ENCODE results near the gene ACACB.

The ACACB gene

DNA sequence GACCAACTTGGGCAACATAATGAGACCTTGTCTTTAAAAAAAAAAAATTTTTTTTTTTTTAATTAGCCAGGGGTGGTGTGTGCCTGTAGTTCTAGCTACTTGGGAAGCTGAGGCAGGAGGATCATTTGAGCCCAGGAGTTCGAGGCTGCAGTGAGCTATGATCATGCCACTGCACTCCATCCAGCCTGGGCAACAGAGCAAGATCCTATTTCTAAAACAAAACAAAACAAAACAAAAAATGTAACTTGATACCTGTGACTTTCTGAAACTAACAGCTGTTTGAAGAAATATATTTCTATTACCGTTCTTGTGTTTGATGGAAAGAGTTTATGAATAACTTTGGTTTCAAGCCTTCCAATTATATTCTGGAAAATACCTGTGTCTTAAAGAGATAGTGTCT is 1.7 kb upstream of the ACACB start:
- H3K9me3 ChIP-seq (ENCODE audit: insufficient read depth, low read length, severe bottlenecking) = no peaks in the 10 kb centered on the region
- no peaks in the 10 kb centered on the region for H3K27me3 ChIP-seq (ENCODE audit: insufficient read depth, low read length, poor library complexity)
- H3K79me2 ChIP-seq (ENCODE audit: insufficient read depth, low read length) = no peaks in the 10 kb centered on the region
- H3K36me3 ChIP-seq (ENCODE audit: insufficient read depth, low read length) = peaks cover 13% of the 10 kb centered on the region
- peaks cover 11% of the 10 kb centered on the region; the same call in 1 of the 2 replicates for H4K20me1 ChIP-seq (ENCODE audit: insufficient read depth, low read length)
- DNase-seq = no peak
- H3K27ac ChIP-seq (ENCODE audit: low read length) = no peak overlapping the region
- H3K4me1 ChIP-seq (ENCODE audit: insufficient read depth, low read length) = peaks cover 21% of the 10 kb centered on the region
- no peak for ATAC-seq (ENCODE audit: insufficient read depth, low read depth)
- no peak overlapping the region for H3K4me2 ChIP-seq (ENCODE audit: insufficient read depth, low read length)
- H3K9ac ChIP-seq (ENCODE audit: low read depth, low read length) = no peak overlapping the region
- H3K4me3 ChIP-seq (ENCODE audit: low read depth in 1 of 2, low read length in 2 of 2) = no peak overlapping the region
- H2AFZ ChIP-seq (ENCODE audit: low read depth, low read length) = no peak overlapping the region
- TF ChIP-seq, protein P1, sequence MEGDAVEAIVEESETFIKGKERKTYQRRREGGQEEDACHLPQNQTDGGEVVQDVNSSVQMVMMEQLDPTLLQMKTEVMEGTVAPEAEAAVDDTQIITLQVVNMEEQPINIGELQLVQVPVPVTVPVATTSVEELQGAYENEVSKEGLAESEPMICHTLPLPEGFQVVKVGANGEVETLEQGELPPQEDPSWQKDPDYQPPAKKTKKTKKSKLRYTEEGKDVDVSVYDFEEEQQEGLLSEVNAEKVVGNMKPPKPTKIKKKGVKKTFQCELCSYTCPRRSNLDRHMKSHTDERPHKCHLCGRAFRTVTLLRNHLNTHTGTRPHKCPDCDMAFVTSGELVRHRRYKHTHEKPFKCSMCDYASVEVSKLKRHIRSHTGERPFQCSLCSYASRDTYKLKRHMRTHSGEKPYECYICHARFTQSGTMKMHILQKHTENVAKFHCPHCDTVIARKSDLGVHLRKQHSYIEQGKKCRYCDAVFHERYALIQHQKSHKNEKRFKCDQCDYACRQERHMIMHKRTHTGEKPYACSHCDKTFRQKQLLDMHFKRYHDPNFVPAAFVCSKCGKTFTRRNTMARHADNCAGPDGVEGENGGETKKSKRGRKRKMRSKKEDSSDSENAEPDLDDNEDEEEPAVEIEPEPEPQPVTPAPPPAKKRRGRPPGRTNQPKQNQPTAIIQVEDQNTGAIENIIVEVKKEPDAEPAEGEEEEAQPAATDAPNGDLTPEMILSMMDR (IDR thresholded peaks at IDR 0.05; ENCODE audit: borderline replicate concordance, extremely low read depth, low read length, poor library complexity, severe bottlenecking) = no peak
- TF ChIP-seq EZH2 (IDR thresholded peaks at IDR 0.05; ENCODE audit: borderline replicate concordance, low read depth, low read length, severe bottlenecking) = no peak

DNA sequence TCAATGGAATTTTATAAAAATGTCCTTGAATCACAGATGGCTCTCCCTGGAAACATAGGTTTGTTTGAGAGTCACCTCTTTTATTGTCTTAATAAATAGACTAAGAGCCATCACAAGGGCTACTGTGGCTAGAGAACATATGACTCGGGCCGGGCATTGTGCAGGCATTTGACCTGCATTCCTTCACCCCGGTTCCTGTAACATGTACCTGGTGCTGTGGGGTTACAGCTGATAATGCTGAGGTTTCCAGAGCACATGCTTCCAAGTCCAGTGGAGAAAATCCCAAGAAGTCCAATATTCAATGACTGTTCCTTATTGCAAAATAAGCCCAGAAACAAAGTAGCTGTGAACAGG is 1.0 kb upstream of the ACACB start:
- Histone ChIP-seq H3K36me3 (ENCODE audit: insufficient read depth, low read length) (peaks cover 6% of the 10 kb centered on the region), H3K4me3 (ENCODE audit: low read depth in 1 of 2, low read length in 2 of 2) (no peak overlapping the region)

GRCh38 chr12:109116611-109116949 is 193 bp downstream of the ACACB start:
- Histone ChIP-seq H3K27ac (ENCODE audit: low read length) (no peak overlapping the region; the same call in 1 of the 2 replicates), H3K27me3 (ENCODE audit: insufficient read depth, low read length, poor library complexity) (no peaks in the 10 kb centered on the region), H3K9ac (ENCODE audit: low read depth, low read length) (no peak overlapping the region), H4K20me1 (ENCODE audit: insufficient read depth, low read length) (no peaks in the 10 kb centered on the region), H3K4me1 (ENCODE audit: insufficient read depth, low read length) (peaks cover 21% of the 10 kb centered on the region), H2AFZ (ENCODE audit: low read depth, low read length) (peak overlapping the region; percentile 30; the same call in 1 of the 2 replicates), H3K4me2 (ENCODE audit: insufficient read depth, low read length) (no peak overlapping the region), H3K4me3 (ENCODE audit: low read depth in 1 of 2, low read length in 2 of 2) (no peak overlapping the region), H3K36me3 (ENCODE audit: insufficient read depth, low read length) (no peaks in the 10 kb centered on the region), H3K9me3 (ENCODE audit: insufficient read depth, low read length, severe bottlenecking) (no peaks in the 10 kb centered on the region), H3K79me2 (ENCODE audit: insufficient read depth, low read length) (no peaks in the 10 kb centered on the region)
- no peak for DNase-seq
- ATAC-seq (ENCODE audit: insufficient read depth, low read depth) = no peak
- no peak for TF ChIP-seq EZH2 (IDR thresholded peaks at IDR 0.05; ENCODE audit: borderline replicate concordance, low read depth, low read length, severe bottlenecking)
- TF ChIP-seq, protein P1 (IDR thresholded peaks at IDR 0.05; ENCODE audit: borderline replicate concordance, extremely low read depth, low read length, poor library complexity, severe bottlenecking) = no peak

More for the DNA sequence above, 1.0 kb upstream of the ACACB start:
- Histone ChIP-seq H3K9me3 (ENCODE audit: insufficient read depth, low read length, severe bottlenecking) (no peaks in the 10 kb centered on the region), H3K27me3 (ENCODE audit: insufficient read depth, low read length, poor library complexity) (no peaks in the 10 kb centered on the region), H2AFZ (ENCODE audit: low read depth, low read length) (no peak overlapping the region), H3K9ac (ENCODE audit: low read depth, low read length) (no peak overlapping the region), H3K4me1 (ENCODE audit: insufficient read depth, low read length) (peaks cover 21% of the 10 kb centered on the region), H3K4me2 (ENCODE audit: insufficient read depth, low read length) (no peak overlapping the region), H4K20me1 (ENCODE audit: insufficient read depth, low read length) (0 out of 2 replicates have a peak, but pooled peaks cover 4% of the 10 kb centered on the region), H3K79me2 (ENCODE audit: insufficient read depth, low read length) (no peaks in the 10 kb centered on the region), H3K27ac (ENCODE audit: low read length) (0 out of 2 replicates have a peak overlapping the region, but pooled peaks have one; percentile 16)
- ATAC-seq (ENCODE audit: insufficient read depth, low read depth) (no peak), DNase-seq (no peak)
- no peak for TF ChIP-seq EZH2 (IDR thresholded peaks at IDR 0.05; ENCODE audit: borderline replicate concordance, low read depth, low read length, severe bottlenecking)
- TF ChIP-seq, protein P1 (IDR thresholded peaks at IDR 0.05; ENCODE audit: borderline replicate concordance, extremely low read depth, low read length, poor library complexity, severe bottlenecking) = no peak

GRCh38 chr12:109120095-109120494 is 3.7 kb downstream of the ACACB start:
- DNase-seq = no peak
- H3K4me1 ChIP-seq (ENCODE audit: insufficient read depth, low read length) = peaks cover 21% of the 10 kb centered on the region
- no peaks in the 10 kb centered on the region for H3K9me3 ChIP-seq (ENCODE audit: insufficient read depth, low read length, severe bottlenecking)
- no peaks in the 10 kb centered on the region for H3K36me3 ChIP-seq (ENCODE audit: insufficient read depth, low read length)
- H3K4me3 ChIP-seq (ENCODE audit: low read depth in 1 of 2, low read length in 2 of 2) = no peak overlapping the region
- H4K20me1 ChIP-seq (ENCODE audit: insufficient read depth, low read length) = no peaks in the 10 kb centered on the region
- no peak overlapping the region for H3K4me2 ChIP-seq (ENCODE audit: insufficient read depth, low read length)
- H3K27ac ChIP-seq (ENCODE audit: low read length) = no peak overlapping the region
- H3K9ac ChIP-seq (ENCODE audit: low read depth, low read length) = no peak overlapping the region
- no peak overlapping the region for H2AFZ ChIP-seq (ENCODE audit: low read depth, low read length)
- H3K79me2 ChIP-seq (ENCODE audit: insufficient read depth, low read length) = no peaks in the 10 kb centered on the region
- TF ChIP-seq, protein P1 (IDR thresholded peaks at IDR 0.05; ENCODE audit: borderline replicate concordance, extremely low read depth, low read length, poor library complexity, severe bottlenecking) = no peak
- no peak for TF ChIP-seq EZH2 (IDR thresholded peaks at IDR 0.05; ENCODE audit: borderline replicate concordance, low read depth, low read length, severe bottlenecking)
- H3K27me3 ChIP-seq (ENCODE audit: insufficient read depth, low read length, poor library complexity) = no peaks in the 10 kb centered on the region
- no peak for ATAC-seq (ENCODE audit: insufficient read depth, low read depth)

Measured in DND-41 (cell line).